ENCODE data around the gene SLC9A5.

The SLC9A5 gene

DNA sequence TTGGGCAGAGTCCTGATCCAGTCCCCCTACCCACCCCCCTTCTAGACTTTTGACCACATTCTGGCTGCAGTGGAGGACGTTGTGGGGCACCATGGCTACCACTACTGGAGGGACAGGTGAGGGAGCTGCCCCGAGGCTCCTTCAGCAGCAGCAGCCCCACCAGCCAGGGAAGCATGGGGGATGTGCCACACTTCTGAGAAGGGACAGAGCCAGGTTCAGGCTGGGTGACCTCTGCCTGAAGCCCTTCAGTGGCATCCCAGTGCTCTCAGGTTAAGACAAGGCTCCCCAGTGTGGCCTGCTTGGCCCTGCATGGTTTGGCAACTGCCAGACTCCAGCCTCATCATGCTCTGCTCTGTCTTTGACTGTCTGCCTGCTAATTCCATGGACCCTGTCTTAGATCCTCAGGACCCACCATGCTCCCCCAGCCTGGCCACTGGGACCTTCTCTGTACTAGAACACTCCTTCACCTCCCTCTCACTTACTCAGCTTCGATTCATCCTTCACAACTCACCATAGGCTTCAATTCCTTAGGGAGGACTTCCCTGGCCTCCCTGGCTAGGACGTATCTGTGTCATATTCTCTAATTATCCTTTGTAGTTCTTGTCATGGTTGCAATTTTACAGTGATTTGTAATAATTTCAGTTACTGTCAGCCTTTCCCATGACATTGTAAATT is 8.8 kb downstream of the SLC9A5 start:
- DNase-seq, result no peak

DNA sequence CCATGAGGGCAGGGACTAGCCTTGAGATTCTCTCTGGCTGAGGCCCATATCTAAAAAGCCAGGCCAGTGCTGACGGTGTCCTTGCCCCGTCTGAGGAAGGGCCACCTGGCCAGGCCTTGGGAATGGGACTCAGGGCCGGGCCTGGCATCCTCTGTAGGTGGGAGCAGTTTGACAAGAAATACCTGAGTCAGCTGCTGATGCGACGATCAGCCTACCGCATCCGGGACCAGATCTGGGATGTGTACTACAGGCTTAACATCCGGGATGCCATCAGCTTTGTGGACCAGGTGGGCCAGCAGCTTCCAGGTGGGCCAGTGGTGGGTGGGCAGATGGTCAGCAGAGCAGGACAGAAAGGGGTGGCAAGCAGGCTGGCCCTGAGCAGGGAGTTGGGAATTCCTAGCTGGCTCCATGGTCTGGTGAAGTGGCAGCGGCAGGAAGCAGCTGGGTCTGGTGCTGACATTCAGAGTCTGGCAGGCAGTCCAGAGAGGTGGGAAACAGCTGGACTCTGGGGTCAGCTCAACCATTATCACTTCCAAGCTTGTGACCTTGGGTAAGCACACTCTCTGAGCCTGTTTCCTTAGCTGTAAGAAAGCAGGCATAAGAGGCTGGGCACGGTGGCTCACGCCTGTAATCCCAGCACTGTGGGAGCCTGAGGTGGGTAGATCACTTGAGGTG is 9.5 kb downstream of the SLC9A5 start:
- DNase-seq, result no peak

DNA sequence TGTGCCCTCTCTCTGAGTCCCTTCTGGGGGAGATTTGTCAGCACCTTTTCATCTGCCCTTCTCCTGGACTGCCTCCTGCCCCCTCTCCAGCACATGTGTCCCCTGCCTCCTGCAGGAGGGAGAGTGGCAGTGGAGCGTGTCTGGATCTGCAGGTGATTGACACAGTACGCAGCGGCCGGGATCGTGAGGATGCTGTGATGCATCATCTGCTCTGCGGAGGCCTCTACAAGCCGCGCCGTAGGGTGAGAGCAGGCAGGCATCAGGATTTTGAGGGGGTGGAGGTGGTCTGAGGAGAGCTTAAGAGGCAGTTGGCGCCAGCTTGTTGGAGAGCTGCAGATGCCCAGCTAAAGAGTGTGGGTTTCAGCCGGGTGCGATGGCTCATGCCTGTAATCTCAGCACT is 10.9 kb downstream of the SLC9A5 start:
- no peak for DNase-seq

DNA sequence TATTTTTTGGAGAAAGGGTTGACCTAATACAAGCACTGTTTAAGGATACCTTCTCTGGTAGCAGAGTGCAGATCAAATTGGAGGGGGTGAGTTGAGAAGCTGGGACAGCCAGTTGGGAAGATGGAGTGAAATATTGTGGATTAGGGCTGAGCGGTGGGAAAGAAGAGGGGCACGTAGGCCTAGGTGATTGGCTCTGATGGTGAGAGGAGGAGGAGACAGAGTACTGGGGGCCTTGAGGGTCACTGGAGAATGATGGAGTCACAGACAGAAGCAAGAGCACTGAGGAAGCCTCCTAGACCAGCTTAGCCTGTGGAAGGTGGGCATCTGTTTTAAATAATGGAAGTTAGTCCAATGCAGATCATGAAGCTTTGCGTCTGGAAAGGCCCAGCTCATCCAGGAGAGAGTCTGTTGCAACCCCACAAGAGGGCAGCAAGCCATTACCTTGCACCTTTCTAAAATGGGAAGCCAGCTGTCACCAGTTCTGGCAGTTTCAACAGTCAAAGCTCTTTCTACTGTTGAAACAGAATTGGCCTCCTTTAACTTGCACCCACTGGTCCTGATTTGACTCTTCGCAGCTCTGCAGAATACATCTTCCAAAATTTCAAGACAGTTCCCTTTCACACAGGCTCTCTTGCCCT is 11.8 kb downstream of the SLC9A5 start:
- no peak for DNase-seq

DNA sequence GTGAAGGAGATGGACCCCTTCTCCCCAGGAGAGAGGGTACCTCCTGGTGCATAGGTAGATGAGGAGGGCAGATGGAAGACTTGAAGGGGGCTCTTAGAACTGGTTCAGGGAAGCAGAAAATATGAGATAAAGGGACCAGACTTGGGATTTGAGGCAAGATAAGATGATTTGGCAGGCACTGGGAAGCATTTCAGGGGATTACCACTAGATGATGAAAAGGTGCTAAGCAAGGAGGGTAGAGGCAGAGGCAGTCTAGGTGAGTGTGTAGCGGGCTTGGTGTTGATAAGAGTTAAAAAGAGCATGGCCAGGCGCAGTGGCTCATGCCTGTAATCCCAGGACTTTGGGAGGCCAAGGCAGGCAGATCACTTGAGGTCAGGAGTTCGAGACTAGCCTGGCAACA is 14.4 kb downstream of the SLC9A5 start:
- no peak for DNase-seq

DNA sequence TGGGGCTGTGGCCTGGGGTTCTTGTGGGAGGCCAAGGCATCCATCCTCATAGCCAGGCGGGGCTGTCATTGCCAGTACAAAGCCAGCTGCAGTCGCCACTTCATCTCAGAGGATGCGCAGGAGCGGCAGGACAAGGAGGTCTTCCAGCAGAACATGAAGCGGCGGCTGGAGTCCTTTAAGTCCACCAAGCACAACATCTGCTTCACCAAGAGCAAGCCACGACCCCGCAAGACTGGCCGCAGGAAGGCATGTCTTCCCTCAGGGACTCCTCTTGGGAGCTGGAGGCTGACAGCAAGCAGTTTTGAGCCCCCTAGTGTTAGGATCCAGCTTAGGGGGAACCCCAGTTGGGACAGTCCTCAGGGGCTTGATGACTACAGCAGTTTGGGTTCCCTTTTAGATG is 15.5 kb downstream of the SLC9A5 start:
- no peak for DNase-seq

DNA sequence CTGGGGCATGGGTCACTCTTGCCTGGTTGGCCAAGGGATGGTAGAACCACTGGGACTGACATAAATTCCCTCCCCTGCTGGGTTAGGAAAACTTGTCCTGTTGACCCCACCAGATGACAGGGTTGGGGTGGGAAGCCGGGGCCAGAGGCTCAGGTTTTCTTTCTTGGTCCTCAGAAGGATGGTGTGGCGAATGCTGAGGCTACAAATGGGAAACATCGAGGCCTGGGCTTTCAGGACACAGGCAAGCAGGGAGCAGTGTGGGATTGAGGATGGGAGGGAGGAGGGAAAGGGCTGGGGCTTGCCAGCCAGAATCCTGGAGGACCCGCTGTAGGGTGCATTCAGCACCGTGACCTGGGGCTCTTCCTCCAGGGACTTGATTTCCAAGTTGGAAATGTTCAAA is 16.1 kb downstream of the SLC9A5 start:
- DNase-seq, result no peak

DNA sequence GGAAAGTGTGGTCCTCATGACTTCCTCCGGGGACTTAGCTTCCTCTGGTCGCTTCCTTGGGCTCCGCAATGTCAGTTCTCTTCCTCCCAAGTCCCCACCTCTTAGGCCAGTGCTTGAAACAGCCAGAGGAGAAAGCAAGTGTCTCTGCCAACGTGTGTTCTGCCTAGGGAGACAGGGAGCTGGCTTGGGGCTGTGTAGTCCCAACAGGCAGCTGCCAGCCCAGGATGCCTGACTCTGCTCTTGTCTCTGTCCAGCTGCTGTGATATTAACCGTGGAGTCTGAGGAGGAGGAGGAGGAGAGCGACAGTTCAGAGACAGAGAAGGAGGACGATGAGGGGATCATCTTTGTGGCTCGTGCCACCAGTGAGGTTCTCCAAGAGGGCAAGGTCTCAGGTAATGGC is 17.1 kb downstream of the SLC9A5 start:
- no peak for DNase-seq

DNA sequence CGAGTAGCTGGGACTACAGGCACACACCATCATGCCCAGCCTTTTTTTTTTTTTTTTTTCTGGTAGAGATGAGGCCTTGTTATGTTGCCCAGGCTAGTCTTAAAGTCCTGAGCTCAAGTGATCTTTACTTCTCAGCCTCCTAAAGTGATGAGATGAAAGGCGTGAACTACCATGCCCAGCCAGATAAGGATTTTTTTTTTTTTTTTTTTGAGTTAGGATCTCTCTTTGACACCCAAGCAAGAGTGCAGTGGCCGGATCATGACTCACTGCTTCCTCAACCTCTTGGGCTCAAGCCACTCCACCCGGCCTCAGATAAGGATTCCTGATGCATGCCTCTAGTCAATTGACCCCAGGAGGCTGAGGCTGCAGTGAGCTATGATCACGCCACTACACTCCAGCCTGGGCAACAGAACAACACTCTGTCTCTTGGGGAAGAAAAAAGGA is 19.4 kb downstream of the SLC9A5 start:
- DNase-seq, result no peak

DNA sequence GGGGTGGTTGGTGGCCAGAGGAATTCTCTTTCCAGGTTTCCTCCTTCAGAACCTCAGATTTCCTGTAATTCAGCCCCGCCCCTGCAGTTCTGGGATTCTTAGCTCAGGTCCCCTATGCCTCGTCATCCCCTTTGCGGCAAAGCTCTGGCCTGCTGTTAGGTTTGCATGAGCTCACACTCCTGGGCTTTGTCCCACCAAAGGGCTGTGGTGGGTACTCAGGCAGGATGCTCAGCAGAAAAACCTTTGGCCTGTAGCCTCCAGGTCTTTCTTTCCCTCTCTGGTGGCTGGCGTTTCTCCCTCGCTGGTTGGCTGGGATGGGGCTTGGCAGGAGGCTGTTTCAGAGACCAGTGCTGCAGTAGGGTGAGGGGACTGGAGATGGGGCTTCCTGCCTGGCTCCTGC is 21.0 kb downstream of the SLC9A5 start:
- no peak for DNase-seq

DNA sequence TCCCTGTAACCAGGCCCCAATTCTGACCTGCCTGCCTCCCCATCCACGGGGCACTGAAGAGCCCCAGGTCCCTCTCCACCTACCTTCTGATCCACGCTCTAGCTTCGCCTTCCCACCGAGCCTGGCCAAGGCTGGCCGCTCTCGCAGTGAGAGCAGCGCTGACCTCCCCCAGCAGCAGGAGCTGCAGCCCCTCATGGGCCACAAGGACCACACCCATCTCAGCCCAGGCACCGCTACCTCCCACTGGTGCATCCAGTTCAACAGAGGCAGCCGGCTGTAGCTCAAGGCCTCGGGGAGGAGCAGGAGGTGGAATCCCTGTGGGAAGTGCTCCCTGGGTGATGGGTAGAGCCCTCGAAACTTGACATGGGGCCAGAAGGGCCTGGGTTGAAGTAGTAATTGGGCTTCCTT is 22.2 kb downstream of the SLC9A5 start:
- no peak for DNase-seq

DNA sequence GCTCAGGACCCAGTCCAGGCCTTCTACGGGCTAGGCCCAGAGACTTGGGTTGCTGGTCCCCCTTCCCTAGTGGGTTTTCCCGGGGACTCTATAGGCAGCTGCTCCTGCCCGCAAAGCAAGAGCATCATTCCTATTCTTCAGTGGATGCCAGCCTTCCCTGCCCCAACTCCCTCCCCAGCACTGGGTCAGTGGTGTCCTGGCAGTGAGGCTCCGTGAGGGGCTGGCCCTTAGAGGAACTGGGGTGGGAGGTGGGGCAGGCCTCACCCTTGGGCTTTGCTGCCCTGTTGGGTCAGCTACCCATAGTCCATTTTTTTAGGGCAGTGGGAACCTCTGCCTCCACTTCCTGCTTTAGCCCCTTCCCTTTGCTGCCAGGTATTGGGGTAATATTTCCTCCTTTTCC is 22.7 kb downstream of the SLC9A5 start:
- DNase-seq, result no peak

DNA sequence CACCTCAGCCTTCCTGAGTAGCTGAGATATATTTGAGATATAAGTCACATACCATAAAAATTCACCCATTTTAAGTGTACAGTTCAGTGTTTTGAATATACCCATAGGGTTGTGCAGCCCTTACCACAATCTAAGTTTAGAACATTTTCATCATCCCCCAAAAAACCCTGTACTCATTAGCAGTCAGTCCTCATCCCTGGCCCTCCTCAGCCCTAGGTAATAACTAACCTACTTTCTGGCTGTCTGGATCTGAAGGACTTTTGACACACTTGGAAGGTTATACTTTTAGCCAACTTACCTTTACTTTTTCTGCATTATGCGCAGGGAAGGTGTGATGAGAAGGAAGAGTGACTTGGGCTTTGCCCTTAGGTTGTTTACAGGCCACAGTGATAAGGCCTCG is 26.5 kb downstream of the SLC9A5 start:
- DNase-seq, result no peak

DNA sequence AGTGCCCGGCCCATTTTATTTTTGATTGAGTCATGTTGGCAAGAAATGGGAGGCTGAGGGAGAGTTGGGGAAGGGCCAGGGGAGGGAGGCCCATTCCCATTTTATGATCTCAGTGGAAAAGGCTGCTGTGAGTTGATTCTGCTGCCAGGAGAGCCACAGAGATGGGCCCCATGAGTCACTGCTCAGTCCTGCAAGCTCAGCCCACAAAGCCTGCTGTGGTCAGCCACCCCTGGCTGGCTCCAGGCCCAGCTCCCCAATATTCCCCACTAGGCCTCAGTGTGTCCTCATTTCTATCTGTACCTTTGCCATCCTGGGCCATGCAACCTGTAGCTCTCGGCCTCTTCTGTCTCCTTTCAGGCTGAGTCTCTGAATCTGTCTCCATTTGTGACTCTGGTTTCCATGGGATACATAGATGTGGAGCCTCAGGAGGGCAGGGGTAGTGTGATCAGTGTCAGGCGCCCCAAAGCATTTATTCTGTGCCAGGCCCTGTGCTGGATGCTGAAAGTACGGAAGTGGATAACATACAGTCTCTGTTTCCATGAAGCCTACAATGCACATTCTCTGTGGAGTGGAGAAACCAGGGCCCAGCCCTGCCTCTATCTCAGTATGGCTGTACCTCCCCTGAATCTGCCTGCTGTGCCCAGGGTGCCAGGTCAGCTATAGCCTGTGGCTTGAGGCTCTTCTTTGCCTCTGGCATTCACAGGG is 28.7 kb downstream of the SLC9A5 start:
- DNase-seq, result no peak

DNA sequence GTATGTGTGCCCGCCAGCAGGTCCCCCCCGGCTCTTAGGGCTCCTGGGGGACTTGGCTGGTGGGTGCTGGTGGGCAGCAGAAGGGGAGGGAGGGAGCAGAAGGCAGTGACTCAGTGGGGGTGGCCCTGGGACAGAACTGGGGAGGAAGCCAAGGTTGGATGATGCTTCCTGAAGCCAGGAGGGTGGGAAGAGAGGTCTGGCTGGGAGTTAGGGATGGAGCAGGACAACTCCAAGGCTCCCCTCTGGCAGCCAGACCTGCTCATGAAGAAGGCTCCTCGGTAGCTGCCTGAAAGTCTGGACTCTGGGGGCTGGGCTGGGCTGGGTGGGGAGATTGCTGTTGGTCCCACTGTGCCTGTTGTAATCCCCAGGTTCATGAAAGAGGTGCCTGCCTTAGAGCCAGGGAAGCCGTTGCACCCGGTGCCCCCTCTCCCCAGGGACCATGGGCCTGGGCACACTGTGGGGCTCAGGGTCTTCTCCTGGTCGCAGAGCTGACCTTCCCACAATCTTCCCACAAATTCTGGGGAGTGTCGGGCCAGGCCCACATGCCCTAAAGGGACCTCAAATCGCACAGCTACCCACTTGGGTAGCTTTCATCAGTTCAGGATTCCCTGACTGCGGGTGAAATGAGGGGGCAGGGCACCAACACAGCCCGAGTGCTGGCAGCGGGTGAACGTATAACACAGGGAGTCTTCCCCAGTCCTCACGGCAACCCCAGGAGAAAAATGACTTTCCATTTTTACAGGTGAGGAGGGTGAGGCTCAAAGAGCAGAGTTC is 29.4 kb downstream of the SLC9A5 start:
- DNase-seq, result no peak

DNA sequence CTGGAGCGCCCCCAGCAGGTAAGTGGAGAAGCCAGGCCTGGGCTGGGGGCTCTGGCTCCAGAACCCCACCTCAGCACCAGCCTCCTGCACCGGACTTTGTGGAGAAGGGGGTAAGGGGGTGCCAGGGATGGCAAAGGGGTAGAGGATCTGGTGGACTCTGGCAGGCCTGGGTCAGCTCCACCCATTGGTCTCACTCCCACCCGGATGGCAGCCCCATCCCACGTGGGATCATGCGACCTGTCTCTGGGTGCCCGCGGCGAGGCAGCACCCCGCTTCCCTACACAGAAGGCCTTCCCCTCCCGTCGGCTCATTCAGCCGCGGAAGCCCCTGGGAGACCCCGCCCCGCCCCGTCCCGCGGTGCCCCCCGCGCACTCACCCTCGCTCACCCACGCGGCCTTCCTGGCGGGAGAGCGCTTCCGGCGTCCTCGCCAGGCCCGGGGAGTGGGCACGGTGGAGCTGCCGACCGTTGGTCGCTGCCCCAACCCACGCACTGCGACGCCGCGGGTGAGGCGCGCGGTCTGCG is 30.1 kb downstream of the SLC9A5 start:
- DNase-seq, result peak; percentile 31 to 39

DNA sequence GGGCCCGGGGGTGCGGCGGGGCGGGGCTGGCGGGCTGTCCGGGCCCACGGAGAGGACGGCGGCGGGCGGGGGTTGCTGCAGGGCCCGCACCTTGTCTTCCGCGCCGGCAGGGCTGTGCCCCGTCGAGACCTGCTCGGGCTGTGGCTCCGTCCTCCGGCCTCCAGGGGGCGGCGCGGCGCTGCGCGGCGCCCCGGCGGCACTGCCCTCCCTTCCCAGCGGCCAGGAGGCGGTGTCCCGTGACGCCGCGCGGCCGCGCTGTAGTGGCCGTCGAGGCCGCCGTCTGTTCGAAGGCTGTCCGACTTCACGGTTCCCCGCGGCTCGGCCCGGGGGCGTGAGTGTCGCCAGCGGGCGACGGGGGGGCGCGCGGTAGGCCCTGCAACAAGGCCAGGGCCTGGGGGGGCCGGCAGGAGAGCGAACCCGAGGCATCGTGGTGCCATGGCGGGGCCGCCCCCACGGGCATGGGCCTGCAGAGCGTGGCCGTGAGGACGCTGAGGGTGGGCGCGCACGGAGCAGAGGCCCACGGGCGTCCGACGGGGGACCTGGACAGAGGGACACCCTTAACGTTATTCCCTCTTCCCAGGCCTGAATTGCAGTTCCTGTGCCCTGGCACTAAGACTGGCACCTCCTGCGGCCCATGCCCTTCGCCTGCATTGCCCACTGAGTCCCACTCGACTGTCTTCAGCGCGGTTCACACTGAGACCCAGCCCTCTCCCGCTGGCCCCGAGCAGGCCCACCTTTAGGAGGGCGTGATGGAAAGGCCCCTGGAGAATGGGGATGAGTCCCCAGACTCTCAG is 30.7 kb downstream of the SLC9A5 start, which contains the start of gene PLEKHG4:
PLEKHG4 (plus strand) TSS at position 237 of the 794 bp plus-strand sequence; CDS start at position 750, 513 bp downstream.
- peak; percentile 67 to 76 for DNase-seq

DNA sequence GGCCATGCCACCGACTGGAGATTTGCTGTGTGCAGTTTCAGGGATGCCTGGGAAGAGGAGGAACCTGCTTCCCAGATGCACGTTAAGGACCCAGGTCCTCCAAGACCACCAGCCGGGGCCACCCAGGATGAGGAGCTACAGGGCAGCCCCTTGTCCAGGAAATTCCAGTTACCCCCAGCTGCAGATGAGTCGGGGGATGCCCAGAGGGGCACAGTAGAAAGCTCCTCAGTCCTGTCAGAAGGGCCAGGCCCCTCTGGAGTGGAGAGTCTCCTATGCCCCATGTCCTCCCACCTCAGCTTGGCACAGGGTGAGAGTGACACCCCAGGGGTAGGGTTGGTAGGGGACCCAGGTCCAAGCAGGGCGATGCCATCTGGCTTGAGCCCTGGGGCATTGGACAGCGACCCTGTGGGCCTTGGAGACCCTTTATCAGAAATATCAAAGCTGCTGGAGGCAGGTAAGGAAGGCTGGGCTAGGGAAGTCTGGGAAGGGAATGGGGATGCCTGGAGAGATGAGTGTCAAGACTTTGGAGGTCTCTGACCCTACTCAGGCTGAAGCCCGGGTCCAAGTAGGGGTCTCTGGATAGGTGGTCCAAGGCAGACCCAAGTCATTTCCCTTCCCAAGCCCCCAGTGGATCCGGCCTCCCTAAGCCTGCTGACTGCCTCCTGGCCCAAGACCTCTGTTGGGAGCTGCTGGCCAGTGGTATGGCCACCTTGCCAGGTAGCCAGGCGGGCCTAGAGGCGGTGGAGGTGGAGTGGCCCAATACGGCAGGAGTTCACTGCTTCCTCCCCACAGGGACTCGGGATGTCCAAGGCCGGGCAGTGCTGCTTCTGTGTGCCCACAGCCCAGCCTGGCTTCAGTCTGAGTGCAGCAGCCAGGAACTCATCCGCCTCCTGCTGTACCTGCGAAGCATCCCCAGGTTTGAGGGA is 31.6 kb downstream of the SLC9A5 start:
- DNase-seq, result no peak

DNA sequence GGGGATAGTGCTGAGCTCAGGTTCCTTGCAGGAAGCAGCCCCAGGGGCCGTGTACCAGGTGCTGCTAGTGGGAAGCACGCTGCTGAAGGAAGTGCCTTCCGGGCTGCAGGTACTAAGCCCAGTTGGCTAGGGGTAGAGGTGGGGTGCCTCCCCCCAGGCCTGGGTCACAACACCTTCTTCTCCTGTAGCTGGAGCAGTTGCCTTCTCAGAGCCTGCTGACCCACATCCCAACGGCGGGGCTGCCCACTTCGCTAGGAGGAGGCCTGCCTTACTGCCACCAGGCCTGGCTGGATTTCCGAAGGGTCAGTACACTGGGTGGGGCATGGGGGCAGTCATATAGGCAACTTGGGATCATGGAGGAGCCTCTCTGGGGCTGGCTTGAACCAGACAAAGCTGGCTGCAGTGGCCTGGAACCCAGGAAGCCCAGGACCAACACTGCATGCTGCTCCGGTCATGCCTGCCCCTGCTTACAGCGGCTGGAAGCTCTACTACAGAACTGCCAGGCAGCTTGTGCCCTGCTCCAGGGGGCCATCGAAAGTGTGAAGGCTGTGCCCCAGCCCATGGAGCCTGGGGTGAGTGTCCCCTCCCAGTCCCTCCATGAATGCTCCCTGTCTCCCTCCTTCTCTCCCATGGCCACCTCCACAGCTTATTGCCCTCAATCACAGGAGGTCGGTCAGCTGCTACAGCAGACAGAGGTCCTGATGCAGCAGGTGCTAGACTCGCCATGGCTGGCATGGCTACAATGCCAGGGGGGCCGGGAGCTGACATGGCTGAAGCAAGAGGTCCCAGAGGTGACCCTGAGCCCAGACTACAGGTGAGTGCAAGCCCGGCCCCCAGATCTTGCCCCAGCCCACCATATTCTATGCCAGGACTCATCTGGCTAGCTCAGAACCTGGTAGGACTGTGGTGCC is 33.0 kb downstream of the SLC9A5 start:
- DNase-seq, result no peak

All from activated CD4-positive, alpha-beta T cell treated with anti-CD3 and anti-CD28 coated beads, Interleukin-2, amount 50 U/mL, for 4 hours (primary cell).